Measurements from ENCODE around the gene CDH16. TPM values are rescaled to one million over a fixed set of nuclear protein-coding genes. Genes with fewer than 3 reads are reported as not detected.

CDH16 gene, protein sequence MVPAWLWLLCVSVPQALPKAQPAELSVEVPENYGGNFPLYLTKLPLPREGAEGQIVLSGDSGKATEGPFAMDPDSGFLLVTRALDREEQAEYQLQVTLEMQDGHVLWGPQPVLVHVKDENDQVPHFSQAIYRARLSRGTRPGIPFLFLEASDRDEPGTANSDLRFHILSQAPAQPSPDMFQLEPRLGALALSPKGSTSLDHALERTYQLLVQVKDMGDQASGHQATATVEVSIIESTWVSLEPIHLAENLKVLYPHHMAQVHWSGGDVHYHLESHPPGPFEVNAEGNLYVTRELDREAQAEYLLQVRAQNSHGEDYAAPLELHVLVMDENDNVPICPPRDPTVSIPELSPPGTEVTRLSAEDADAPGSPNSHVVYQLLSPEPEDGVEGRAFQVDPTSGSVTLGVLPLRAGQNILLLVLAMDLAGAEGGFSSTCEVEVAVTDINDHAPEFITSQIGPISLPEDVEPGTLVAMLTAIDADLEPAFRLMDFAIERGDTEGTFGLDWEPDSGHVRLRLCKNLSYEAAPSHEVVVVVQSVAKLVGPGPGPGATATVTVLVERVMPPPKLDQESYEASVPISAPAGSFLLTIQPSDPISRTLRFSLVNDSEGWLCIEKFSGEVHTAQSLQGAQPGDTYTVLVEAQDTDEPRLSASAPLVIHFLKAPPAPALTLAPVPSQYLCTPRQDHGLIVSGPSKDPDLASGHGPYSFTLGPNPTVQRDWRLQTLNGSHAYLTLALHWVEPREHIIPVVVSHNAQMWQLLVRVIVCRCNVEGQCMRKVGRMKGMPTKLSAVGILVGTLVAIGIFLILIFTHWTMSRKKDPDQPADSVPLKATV
- total RNA-seq (under 1 TPM in 1 of 2 donors, not detected in 1; 0.32 TPM), polyA plus RNA-seq (ENCODE audit: insufficient read length in 6 of 6) (10 to 100 TPM; 23.8 to 68.1 (median 49.1) TPM)
- long read RNA-seq, donor 1, transcript CDH16-201 (18 exons, 2,954 nt): major isoform, 8 of 23 reads
- long read RNA-seq, donor 1, partial matches to known transcripts: 12 of 23 reads
- long read RNA-seq, donor 1, other reads (novel, unspliced or antisense): 0 of 23 reads
- long read RNA-seq, donor 2, partial matches to known transcripts: 0 of 2 reads
- long read RNA-seq, donor 2, other reads (novel, unspliced or antisense): 0 of 2 reads
- long read RNA-seq, donor 3, partial matches to known transcripts: 0 of 2 reads
- long read RNA-seq, donor 3, other reads (novel, unspliced or antisense): 0 of 2 reads
- long read RNA-seq, donor 4: 0 reads
- long read RNA-seq, donor 5, partial matches to known transcripts: 8 of 11 reads
- long read RNA-seq, donor 5, other reads (novel, unspliced or antisense): 0 of 11 reads
- long read RNA-seq, donor 6: 0 reads
- long read RNA-seq, donor 7, partial matches to known transcripts: 0 of 5 reads
- long read RNA-seq, donor 7, other reads (novel, unspliced or antisense): 0 of 5 reads
- long read RNA-seq, donor 8, transcript CDH16-201 (18 exons, 2,954 nt): major isoform, 5 of 6 reads
- long read RNA-seq, donor 8, partial matches to known transcripts: 0 of 6 reads
- long read RNA-seq, donor 8, other reads (novel, unspliced or antisense): 0 of 6 reads
- long read RNA-seq, donor 9: 0 reads
- long read RNA-seq, donor 10: 0 reads
- long read RNA-seq, donor 11: 0 reads
- long read RNA-seq, donor 12, partial matches to known transcripts: 8 of 11 reads
- long read RNA-seq, donor 12, other reads (novel, unspliced or antisense): 0 of 11 reads

GRCh38 chr16:66918803-66919568 is at the start of gene CDH16:
Gene CDH16 (minus strand): TSS chr16:66918885. CDS start chr16:66918065, 820 bp downstream.
- no peak within 1 kb of the TSS for H3K27ac ChIP-seq
- H3K27me3 ChIP-seq: peaks cover 0 to 49% of the 10 kb centered on the region in 2 donors
- H3K36me3 ChIP-seq: no peaks in the 10 kb centered on the region
- ATAC-seq: no peak
- peak in 1 of 4 donors; percentile 62 for DNase-seq
- TF ChIP-seq, protein P1, sequence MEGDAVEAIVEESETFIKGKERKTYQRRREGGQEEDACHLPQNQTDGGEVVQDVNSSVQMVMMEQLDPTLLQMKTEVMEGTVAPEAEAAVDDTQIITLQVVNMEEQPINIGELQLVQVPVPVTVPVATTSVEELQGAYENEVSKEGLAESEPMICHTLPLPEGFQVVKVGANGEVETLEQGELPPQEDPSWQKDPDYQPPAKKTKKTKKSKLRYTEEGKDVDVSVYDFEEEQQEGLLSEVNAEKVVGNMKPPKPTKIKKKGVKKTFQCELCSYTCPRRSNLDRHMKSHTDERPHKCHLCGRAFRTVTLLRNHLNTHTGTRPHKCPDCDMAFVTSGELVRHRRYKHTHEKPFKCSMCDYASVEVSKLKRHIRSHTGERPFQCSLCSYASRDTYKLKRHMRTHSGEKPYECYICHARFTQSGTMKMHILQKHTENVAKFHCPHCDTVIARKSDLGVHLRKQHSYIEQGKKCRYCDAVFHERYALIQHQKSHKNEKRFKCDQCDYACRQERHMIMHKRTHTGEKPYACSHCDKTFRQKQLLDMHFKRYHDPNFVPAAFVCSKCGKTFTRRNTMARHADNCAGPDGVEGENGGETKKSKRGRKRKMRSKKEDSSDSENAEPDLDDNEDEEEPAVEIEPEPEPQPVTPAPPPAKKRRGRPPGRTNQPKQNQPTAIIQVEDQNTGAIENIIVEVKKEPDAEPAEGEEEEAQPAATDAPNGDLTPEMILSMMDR (IDR thresholded peaks at IDR 0.05): no peak
- H3K4me1 ChIP-seq: peaks cover 0 to 11% of the 10 kb centered on the region in 2 donors
- intact Hi-C loops (cut with DNase I): no loop called here
- H3K9me3 ChIP-seq: no peaks in the 10 kb centered on the region
- no peak within 1 kb of the TSS for H3K4me3 ChIP-seq

- Histone ChIP-seq H3K27me3 (no peaks in the 10 kb centered on the region), H3K4me1 (peaks cover 0 to 28% of the 10 kb centered on the region in 2 donors), H3K27ac (no peak overlapping the region), H3K9me3 (no peaks in the 10 kb centered on the region), H3K4me3 (no peak overlapping the region), H3K36me3 (no peaks in the 10 kb centered on the region)
- DNase-seq (no peak), ATAC-seq (no peak)
- intact Hi-C loops (cut with DNase I): no loop called here
- TF ChIP-seq, protein P1 (IDR thresholded peaks at IDR 0.05): no peak
Observed at GRCh38 chr16:66964049-66964448, 45.4 kb upstream of the CDH16 start.

- TF ChIP-seq, protein P1 (IDR thresholded peaks at IDR 0.05): no peak
- Histone ChIP-seq H3K9me3 (no peaks in the 10 kb centered on the region), H3K36me3 (no peaks in the 10 kb centered on the region), H3K27ac (no peak overlapping the region), H3K27me3 (no peaks in the 10 kb centered on the region), H3K4me3 (no peak overlapping the region), H3K4me1 (peaks cover 0 to 31% of the 10 kb centered on the region in 2 donors)
- DNase-seq (peak in 1 of 4 donors; percentile 54), ATAC-seq (peak; percentile 78)
- intact Hi-C loops (cut with DNase I): no loop called here
Observed at GRCh38 chr16:66961914-66962313, 43.2 kb upstream of the CDH16 start.

GRCh38 chr16:66961065-66961744 is 42.5 kb upstream of the CDH16 start, which contains the start of gene CES3:
Gene CES3 (plus strand): TSS chr16:66961266. CDS start chr16:66961308, 42 bp downstream.
- intact Hi-C loops (cut with DNase I): no loop called here
- Histone ChIP-seq H3K9me3 (no peaks in the 10 kb centered on the region), H3K4me3 (no peak within 1 kb of the TSS), H3K27ac (no peak within 1 kb of the TSS), H3K4me1 (peaks cover 0 to 31% of the 10 kb centered on the region in 2 donors), H3K27me3 (no peaks in the 10 kb centered on the region), H3K36me3 (no peaks in the 10 kb centered on the region)
- DNase-seq (peak in 1 of 4 donors; percentile 58), ATAC-seq (peak; percentile 82)
- TF ChIP-seq, protein P1 (IDR thresholded peaks at IDR 0.05): peak; percentile 59 to 67

All from left lung (tissue), 14 donors.